H1 (cell line): ENCODE measurements around the gene DLG5. TPM values are rescaled to one million over a fixed set of nuclear protein-coding genes. Genes with fewer than 3 reads are reported as not detected.

Experiments used
- HDAC2 ChIP-seq, 2 experiments: fragments of 300-600 bp in 1 of 2; sonication (generic) in 1 of 2; IDR thresholded peaks; 2 replicates each; pipeline ENCODE4 v1.6.1; 2011 to 2012; ENCODE audit warnings: low read depth in 2 of 2, low read length in 2 of 2, mild to moderate bottlenecking in 2 of 2, moderate library complexity in 2 of 2, borderline replicate concordance in 1 of 2, inconsistent platforms in 1 of 2
- KDM1A ChIP-seq: fragments of 200-600, 300-600 bp; sonication (generic); IDR thresholded peaks from 2 replicates; pipeline ENCODE4 v1.7.1; 2016; ENCODE audit warnings: mild to moderate bottlenecking, low read length, borderline replicate concordance
- RAD21 ChIP-seq, 2 experiments: IDR thresholded peaks in 1 of 2; conservative IDR thresholded peaks in 1 of 2; 2 replicates each; pipeline ENCODE4 v1.6.1; 2011; ENCODE audit warnings: low read depth in 2 of 2, low read length in 2 of 2, improper control_type of control experiment in 1 of 2, inconsistent platforms in 1 of 2, mild to moderate bottlenecking in 1 of 2, moderate library complexity in 1 of 2
- RXRA ChIP-seq: IDR thresholded peaks from 2 replicates; pipeline ENCODE4 v1.6.1; 2011; ENCODE audit warnings: low read depth, mild to moderate bottlenecking, low read length, moderate library complexity; ENCODE audit not compliant: insufficient read depth
- polyA plus RNA-seq, 7 experiments: library from polyadenylated mRNA; depleted of rRNA in 3 of 7; stranded (reverse) in 5 of 7; unstranded in 2 of 7; fragments of >200 nt in 5 of 7; fragments of 200-250 nt in 2 of 7; gene quantifications; 1 replicate in 5 of 7; 2 replicates in 1 of 7; 4 replicates in 1 of 7; pipeline versions ENCODE4 v1.2.1 to v1.2.3, GENCODE V29; 2011 to 2013; ENCODE audit warnings: missing spikeins in 2 of 7, mixed read lengths in 2 of 7
- total RNA-seq: library from RNA; stranded (reverse); fragmentation: NEBNext Ultra II Directional; extraction: Animal tissue kit (Norgen Biotek cat#: 25700); gene quantifications from 2 replicates; pipeline ENCODE4 v1.2.1, GENCODE V29; 2021
- TF ChIP-seq, protein P1 (sequence below): IDR thresholded peaks from 2 replicates; pipeline ENCODE4 v1.6.1; 2011; ENCODE audit warnings: low read depth, mild to moderate bottlenecking, low read length; ENCODE audit not compliant: insufficient read depth

Gene DLG5
- total and polyA plus RNA-seq, 2 of the 8 experiments (the other 6 are each of a cell fraction or from before 2014, with no cell fraction given), result 15.6 to 71.4 TPM

GRCh38 chr10:77879710-77880109, 46.8 kb downstream of the DLG5 start (continued):
- TF ChIP-seq, protein P1, sequence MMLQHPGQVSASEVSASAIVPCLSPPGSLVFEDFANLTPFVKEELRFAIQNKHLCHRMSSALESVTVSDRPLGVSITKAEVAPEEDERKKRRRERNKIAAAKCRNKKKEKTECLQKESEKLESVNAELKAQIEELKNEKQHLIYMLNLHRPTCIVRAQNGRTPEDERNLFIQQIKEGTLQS, result no peak
- no peak for TF ChIP-seq RAD21 (IDR thresholded peaks at IDR 0.05 in 1 of 2, conservative IDR thresholded peaks at IDR 0.05 in 1 of 2; ENCODE audit: low read depth in 2 of 2, low read length in 2 of 2)
- TF ChIP-seq RXRA, result no peak
- TF ChIP-seq HDAC2 (IDR thresholded peaks at IDR 0.05; ENCODE audit: borderline replicate concordance in 1 of 2, low read depth in 2 of 2, low read length in 2 of 2), result no peak
- no peak for TF ChIP-seq KDM1A
